DMS53 (cell line): ENCODE results near the gene LRRC41.
"Not testable (repeated sequence)": the region's sequence is repeated elsewhere in the genome, so short reads cannot be mapped to it uniquely, and the experiment has no call there.

Source experiments
- DNase-seq: peaks from one replicate; lab custom pipeline; 2025; lab: John Stamatoyannopoulos, UW

LRRC41 gene

DNA sequence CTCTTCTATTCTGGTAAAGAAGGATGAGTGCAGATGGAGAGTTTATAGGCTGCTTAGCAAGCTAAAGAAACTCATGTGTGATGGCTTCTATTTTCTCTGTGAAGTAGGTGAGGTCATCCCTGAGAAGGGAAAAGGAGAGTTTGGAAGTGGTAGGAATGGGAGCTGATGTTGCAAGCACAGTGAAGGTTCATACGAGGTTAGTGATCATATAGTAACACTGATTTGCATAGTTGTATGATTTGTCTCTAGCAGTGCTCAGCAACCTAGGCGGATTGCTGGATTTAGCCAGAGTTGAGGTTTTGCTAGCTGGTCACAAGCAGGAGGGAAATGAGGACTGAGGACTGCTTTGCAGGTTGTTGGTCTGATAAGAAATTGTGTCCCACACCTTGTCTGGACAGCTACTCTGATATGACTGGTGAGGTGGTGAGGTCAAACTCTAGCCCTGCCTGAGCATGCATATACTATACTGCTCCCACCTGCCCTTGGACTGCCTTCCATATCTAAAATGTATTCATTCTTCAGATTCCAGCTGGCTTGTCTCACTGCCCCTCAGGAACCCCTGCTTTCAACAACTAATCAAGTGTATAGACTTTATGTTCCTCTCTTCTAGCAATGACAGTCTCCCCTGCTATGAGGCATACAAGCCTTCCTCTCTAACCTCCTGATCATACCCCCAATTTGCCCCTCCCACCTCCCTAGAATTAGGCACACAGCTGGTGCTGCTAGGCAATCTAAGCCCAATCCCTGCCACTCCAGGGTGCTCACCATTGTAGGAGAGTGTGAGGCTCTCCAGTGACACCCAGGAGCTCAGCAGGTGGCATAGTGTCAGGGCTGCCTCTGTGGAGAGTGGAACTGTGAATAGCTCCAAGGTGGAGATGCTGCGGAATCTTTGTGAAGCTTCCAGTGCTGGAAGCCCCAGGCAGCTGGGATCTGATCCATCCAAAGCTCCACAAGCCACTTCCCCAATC, 18.5 kb downstream of the LRRC41 start:
- DNase-seq = peak; percentile 66

DNA sequence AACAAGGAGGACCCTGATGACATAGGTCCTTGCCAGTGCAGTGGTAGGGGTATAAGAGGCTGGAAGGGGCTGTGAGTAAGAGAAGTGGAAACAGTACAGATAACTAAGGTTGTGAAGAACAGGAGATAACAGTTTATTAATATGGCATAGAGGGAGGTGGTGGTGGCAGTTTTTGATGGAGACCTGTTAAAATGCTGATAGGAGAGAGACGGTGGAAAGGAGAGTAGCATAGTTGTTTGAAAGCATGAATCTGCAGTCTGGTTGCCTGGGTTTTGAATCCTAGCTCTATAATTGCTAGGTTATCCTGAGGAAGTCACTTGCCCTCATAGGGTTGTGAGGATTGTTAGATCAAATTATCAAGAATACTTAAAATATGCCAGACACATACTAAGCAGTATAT, 19.4 kb downstream of the LRRC41 start:
- no peak for DNase-seq

DNA sequence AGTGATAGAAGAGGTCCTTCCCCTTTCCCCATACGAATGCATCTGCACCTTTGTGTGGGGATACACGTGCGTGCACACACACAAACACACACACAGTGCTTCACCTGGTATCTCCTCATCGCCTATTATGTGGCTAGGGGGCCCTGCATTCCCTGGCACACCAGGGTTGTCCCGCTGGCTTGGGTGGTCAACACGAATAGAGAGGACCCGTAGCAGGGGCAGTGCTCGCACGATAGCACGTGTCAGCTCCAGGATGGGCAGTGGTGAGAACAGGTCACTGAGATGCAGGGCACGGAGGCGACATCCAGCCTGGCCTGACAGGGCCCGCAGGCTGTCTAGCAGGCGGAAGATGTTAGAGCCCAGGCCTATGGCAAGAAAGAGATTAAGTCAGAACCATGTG, 22.4 kb downstream of the LRRC41 start:
- DNase-seq = no peak

DNA sequence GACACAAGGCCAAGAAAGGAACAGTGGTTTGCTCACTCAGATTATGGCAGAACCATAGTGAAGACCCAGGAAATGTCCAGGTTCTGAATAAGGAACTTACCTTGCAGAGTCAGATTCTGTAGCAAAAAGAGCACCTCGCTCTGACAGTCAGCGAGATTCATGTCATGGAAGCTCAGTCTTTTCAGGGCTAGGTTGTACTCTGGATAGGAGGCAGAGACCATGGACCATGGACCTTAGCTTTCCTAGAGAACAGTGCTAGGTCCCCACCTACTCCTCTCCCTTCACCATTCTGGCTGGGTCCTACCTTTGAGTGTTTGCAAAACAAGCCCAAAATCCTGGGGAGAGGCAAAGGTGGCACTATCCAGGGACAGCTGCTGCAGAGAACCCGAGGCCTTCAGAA, 23.3 kb downstream of the LRRC41 start:
- DNase-seq = no peak

DNA sequence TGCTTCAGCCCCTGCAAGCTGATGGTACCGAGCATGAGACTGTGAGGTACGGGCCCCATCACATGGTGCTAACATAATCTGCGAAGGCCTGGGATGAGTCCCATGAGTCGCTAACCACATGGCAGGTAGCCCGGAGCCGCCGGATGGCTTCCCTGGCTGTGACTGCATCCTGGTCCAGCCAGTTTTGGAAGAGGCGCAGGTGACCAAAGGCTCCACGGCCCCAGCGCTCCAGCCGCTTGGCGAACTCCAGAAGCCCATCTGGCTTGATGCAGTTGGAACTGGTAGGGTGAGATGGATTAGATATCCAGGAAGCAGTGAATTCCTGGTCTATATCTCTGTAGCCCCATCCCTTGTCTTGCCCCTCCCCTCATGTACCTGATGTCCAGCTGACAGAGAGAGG, 24.6 kb downstream of the LRRC41 start:
- DNase-seq = peak; percentile 41

DNA sequence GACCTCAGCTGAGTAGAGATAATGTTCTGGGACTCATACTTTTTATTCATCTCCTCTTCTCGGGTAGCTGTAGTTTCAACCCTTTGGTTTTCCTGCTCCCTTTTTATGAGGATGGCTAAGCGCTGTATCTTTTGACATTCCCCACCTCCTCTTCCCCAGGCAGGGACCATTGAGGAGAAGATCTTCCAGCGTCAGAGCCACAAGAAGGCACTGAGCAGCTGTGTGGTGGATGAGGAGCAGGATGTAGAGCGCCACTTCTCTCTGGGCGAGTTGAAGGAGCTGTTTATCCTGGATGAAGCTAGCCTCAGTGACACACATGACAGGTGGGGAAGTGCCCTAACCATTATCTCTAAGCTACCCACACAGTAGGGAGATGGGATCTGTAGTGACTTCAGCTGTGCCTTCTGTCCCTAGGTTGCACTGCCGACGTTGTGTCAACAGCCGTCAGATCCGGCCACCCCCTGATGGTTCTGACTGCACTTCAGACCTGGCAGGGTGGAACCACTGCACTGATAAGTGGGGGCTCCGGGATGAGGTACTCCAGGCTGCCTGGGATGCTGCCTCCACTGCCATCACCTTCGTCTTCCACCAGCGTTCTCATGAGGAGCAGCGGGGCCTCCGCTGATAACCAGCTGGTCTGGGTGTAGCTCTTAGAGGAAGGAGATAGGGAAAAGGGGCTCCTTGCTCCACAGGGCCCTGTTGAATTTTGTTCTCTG, 25.6 kb downstream of the LRRC41 start:
- DNase-seq = no peak

DNA sequence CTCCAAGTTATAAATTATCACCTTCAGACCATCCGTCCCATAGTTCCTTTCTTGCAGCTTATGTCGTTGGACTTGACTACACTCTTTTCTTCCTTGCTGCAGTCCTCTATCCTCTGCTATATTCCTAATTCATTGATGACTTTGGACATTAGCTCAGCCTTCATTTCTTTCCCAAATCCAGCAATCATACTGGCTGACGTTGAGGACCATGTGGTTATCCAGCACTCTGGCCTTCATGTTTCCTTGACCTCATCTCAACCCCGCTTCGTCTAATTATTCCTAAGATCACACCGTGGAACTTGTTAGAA, 28.4 kb downstream of the LRRC41 start:
- no peak for DNase-seq

DNA sequence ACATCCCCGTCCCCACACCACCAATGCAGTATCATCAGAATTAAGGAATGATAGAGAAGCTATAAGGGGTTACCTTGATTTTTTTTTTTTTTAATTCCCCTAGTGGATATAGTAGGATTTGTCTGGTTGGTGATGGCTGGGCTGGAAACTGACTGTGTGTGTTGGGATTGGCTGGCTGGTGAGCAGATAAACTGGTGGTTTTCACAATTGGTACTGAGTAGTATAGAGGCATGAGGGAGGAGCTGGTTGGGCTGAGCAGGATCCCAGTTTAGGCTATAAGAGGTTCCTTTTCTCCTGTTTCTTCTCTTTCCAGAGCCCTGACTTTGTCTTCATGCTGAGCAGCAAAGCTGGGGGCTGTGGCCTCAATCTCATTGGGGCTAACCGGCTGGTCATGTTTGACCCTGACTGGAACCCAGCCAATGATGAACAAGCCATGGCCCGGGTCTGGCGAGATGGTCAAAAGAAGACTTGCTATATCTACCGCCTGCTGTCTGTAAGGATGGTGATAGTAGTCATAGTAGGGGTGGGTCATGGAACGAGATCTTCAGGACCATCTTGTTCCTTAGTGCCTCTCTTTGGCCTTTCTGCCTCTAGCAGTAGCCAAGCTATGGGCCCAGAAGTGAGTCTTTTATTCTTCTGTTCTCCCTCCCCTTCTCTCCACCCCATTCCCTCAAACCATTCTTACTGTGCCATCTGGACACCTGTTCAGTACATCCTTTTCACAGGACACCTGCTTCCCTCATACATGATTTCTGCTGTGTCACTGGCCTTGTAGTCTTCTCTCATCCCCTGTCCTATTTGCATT, 29.0 kb downstream of the LRRC41 start:
- peak; percentile 76 for DNase-seq

DNA sequence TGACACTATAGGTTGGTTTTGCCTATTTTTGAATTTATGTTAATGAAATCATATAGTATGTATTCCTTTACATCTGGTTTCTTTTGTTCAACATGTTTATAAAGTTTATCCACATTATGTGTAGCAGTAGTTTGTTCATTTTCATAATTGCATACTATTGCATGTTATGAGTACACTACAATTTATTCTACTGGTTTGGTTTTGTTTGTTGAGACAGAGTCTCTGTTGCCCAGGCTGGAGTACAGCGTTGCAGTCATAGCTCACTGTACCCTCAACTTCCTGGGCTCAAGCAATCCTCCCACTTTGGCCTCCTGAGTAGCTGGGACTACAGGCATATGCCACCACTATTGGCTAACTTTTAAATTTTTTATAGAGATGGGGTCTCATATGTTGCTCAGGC, 34.8 kb downstream of the LRRC41 start:
- DNase-seq = no peak

DNA sequence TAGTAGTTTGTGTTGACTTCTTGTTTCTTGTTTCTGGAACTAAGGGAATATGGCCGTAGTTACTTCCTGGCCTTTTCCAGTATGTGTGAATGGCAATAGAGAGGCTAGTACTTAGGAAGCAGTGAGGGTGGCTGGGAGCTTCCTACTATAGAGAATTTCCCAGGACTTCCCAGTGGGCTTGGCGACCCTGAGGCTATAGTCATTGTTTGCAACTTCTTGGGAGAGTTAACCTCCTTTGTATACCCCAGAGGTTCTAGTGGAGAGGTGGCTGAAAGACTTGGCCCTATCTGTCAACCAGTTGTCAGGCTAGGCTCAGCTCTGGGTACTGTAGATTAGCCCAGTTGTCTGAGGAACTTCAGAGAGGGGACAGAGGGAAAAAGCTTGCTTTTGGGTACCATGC, 40.3 kb downstream of the LRRC41 start:
- no peak for DNase-seq

DNA sequence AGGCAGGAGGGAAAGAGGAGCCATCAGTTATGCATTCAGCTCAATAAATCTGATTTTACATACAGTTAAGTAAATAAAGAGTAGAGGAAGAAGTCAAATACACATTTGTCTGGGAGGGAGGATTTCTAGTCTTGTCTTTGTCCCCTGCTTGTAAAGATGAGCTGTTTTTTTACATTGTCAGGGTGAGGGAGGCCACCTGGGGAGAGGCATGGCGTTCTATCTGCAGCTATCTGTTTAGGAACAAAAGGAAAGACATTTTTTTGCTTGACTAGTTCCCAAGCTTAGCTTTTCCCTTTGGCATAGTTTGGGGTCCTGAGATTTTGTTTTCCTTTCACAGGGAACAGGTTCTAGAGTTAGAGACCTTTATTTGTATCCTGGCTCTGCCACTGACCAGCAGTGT, 40.9 kb downstream of the LRRC41 start:
- DNase-seq = no peak

DNA sequence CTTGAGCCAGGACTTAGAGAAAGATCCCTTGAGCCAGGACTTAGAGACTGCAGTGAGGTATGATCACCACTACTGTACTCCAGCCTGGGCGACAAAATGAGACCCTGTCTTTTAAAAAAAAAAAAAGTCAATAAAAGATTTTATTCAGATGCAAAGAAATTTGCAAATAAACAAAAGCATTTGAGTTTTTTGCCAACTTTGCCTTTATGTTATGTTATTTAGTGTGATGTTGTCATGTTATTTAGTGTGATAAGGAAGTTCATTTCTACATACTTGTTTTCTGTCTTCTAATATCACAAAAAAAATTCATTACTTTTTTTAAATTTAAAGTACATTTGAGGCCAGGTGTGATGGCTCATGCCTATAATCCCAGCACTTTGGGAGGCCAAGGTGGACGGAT, 46.9 kb downstream of the LRRC41 start:
- no peak for DNase-seq

DNA sequence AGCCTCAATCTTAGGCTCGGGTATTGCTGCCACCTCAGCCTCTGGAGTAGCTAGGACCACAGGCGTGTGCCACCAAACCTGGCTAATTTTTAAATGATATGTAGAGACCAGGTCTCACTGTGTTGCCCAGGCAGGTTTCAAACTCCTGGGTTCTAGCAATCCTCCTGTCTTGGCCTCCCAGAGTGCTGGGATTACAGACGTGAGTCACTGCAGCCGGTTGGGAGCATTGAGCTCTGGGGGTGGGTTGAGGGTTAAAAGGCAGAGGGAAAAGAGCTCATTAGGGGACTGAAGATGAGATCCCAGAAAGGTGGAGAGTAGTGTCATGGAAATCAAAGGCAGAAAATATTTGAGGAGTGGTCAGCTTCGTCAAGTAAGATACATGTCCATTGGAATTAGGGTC, 48.7 kb downstream of the LRRC41 start:
- no peak for DNase-seq

DNA sequence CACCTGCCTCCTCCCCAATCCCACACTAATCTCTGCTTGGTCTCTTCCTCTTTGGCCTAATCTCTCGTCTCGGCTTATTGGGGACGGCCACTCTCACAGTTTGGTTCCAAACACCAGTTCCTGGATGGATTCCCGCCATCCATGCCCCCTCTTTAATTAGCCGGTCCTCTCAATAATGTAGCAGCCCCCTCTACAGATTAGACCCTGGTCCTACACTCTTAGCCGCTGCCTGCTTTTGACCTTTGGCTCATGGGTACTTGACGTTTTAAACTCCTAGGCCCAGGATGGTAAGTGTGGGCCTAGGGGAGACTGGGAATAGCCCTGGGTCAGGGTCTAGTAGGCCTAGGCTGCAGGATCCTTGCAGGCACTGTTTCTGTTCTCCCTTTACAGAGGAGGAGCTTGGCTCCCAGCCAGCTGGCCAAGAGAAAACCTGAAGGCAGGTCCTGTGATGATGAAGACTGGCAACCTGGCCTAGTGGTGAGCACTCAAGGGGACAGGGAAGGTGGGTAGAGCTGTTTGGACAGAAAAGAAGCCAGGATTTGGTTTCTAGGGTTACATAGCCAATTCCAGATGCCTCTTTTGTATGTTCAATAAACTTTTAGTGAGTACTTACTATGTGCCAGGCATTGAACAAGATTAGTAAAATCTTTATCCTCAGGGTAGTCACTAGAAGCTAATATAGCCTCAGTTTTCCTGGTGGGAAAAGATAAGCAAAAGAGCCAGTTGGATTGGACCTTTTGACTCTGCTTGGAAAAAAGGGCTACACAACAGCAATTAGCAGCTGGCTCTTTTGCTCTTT, 55.1 kb downstream of the LRRC41 start:
- peak; percentile 88 for DNase-seq

DNA sequence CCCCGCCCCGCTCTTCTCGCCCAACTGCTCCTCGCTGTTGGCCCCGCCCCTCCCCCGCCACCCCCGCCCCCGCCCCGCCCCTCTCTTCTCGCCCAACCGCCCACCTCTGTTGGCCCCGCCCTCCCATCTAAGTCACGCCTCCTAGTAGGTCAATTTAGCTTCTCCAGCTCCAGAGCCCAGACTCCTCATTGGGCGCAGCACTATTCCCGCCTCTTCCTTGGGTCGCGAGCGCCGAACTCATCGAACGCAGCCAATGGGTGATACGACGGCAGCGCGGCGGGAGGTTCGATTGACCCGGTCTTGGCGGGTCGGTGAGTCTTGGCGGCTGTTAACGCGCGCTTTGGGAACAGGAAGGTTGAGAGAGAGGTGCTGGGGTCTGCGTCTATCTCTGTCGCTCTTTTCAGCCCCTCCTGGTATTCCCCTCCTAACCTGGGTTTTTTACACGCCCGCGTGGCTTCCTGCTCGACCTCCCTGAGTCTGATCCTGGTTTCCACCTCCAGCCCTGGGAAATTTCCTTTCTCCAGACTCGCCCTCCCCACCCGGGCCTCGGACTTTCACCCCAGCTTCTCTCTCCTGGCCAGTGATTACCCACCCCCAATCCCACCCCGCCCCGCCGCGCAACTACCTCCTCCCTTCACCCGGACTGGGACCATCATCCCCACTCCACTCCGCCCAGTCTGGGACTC, 55.8 kb downstream of the LRRC41 start, which contains the start of gene RAD54L:
Gene RAD54L, plus strand, starts transcription at position 328 of the 686 bp plus-strand sequence. CDS start 643 bp downstream, outside the sequence.
- peak; percentile 100 for DNase-seq

DNA sequence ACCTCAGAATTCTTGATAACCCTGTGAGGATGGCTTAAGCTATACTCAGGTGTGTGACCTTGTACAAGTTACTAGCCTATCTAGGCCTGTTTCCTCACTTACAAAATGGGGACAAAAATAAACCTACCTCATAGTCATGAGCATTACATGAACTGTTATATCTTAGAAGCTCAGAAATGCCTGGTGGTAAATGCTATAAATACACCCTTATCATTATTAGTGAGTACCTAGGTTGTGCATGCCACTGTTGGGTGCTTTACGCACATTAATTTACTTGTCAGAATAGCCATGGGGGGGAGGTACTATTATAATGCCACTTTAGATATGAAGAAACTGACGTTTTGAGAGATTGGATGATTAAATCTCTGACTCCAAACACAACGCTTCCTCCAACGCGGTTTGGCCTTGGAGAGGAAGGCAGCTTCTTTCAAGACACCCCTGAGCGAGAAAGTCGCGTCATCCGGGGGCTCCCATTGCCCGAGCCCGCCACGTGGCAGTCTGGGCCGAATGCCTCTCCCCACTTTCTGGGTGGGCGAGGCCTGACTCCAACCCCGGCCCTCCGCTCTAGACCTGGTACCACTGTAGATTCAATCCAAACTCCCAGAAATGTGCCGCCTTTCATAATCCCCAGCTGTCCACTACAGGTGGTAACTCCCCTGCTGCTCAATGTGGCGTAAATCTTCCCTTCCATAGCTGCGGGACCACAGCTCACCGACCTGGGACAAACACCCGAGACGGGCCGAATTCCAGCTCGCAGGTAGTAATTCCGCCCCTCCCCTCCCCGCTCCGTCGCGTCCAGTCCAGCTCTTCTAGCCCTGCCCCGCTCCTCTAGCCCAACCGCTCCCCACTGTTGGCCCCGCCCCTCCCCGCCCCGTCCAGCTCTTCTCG, 56.6 kb downstream of the LRRC41 start:
- peak; percentile 89 for DNase-seq

DNA sequence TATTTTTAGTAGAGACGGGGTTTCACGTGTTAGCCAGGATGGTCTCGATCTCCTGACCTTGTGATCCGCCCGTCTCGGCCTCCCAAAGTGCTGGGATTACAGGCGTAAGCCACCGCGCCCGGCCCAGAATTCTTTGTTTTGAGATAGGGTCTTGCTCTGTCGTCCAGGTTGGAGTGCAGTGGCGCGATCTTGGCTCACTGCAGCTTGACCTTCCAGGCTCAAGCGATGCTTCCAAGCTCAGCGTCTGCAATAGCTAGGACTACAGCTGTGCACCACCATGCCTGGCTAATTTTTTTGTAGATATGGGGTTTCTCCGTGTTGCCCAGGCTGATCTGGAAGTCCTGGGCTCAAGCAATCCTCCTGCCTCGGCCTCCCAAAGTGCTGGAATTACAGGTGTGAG, 57.3 kb downstream of the LRRC41 start:
- DNase-seq = not testable (repeated sequence)

DNA sequence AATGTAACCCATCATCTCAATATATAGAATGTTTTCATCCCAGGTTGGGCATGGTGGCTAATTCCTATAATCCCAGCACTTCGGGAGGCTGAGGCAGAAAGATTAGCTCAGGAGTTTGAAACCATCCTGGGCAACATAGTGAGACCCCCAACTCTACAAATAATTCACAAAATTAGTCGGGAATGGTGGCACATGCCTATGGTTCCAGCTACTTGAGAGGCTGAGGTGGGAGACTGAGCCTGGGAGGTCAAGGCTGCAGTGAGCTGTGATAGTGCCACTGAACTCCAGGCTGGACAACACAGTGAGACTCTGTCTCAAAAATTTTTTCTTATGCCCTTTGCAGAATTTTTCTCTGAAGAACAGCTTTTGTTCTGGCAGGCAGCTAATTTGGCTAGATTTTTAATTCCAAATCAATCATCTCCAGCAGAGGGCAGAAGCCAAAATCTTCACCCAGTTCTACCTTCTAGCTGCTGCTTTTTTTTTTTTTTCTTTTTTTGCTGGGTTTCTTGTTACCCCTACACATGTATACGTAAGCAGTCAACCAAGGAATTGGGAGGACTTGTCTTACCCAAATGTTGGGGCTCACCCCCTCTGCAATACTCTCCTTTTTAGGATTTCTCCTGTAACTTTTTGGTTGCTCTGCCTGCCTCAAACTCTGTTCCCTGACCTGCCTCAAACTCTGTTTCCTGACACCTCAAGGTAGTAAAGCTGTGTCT, 58.6 kb downstream of the LRRC41 start:
- DNase-seq = peak; percentile 68

DNA sequence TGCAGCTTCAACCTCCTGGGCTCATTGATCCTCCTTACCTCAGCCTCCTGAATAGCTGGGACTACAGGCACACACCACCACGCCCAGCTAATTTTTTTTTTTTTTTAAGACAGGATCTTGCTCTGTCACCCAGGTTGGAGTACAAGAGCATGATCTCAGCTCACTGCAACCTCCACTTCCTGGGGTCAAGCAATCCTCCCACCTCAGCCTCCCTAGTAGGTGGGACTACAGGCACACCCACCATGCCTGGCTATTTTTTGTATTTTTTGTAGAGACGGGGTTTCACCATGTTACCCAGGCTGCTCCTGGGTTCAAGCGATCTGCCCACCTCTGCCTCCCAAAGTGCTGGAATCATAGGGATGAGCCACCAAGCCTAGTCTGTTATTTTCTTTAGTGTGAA, 59.6 kb downstream of the LRRC41 start:
- not testable (repeated sequence) for DNase-seq
